T-cell (primary cell): ENCODE data around the gene VPS13D. TPM values are rescaled to one million over a fixed set of nuclear protein-coding genes. Genes with fewer than 3 reads are reported as not detected.

ENCODE experiments used
- ATAC-seq, 4 experiments: fragments of 200-7000 bp in 3 of 4; fragments of 150-1000 bp in 1 of 4; cut with Tn5 transposase; replicated peaks in 1 of 4; 1 replicate in 3 of 4; 2 replicates in 1 of 4; pipeline ENCODE4 v1.10.0; 2021; ENCODE audit warnings: moderate library complexity in 3 of 4, mild to moderate bottlenecking in 2 of 4, moderate number of reproducible peaks in 1 of 4
- CTCF ChIA-PET, 2 donors: fragments of 300-600 bp; sonication (Branson Sonifier 250); formaldehyde crosslinking; loops; one replicate each; lab custom pipeline; 2022; ENCODE audit warnings: antibody characterized with exemption in 2 of 2; lab: Charles Lee
- POLR2A ChIA-PET, 2 donors: fragments of 300-600 bp; sonication (Branson Sonifier 250); formaldehyde crosslinking; loops; one replicate each; lab custom pipeline; 2022; ENCODE audit warnings: antibody characterized with exemption in 2 of 2; lab: Charles Lee
- DNase-seq, 35 experiments: peaks; one replicate each; pipeline versions ENCODE4 v3.0.0 to v3.0.0-alpha.2; 2013 to 2023
- H3K27ac ChIP-seq: one replicate; pipeline ENCODE4 v1.5.1; 2013; ENCODE audit warnings: low read length
- H3K27me3 ChIP-seq, 2 experiments: replicated peaks in 1 of 2; 1 replicate in 1 of 2; 2 replicates in 1 of 2; pipeline versions ENCODE4 v1.6.1 to v1.7.0; 2013; ENCODE audit warnings: low read length in 1 of 2, mixed read lengths in 1 of 2; ENCODE audit not compliant: control insufficient read depth in 2 of 2, insufficient read depth in 2 of 2; ENCODE audit errors: extremely low read depth in 1 of 2
- H3K36me3 ChIP-seq, 2 donors: 1 replicate in 1 of 2; 2 replicates in 1 of 2; pipeline versions ENCODE4 v1.6.1 to v1.7.0; 2013; ENCODE audit warnings: low read length in 1 of 2; ENCODE audit not compliant: control insufficient read depth in 2 of 2, insufficient read depth in 1 of 2; ENCODE audit errors: extremely low read depth in 1 of 2
- H3K4me1 ChIP-seq, 2 experiments: 1 replicate in 1 of 2; 2 replicates in 1 of 2; pipeline versions ENCODE4 v1.6.1 to v1.7.0; 2013; ENCODE audit warnings: low read length in 2 of 2, mixed read lengths in 1 of 2; ENCODE audit not compliant: insufficient read depth in 2 of 2, control insufficient read depth in 1 of 2; ENCODE audit errors: extremely low read depth in 1 of 2
- H3K4me3 ChIP-seq, 2 donors: 1 replicate in 1 of 2; 2 replicates in 1 of 2; pipeline versions ENCODE4 v1.5.1 to v1.7.0; 2013; ENCODE audit warnings: mild to moderate bottlenecking in 2 of 2, low read length in 1 of 2, moderate library complexity in 1 of 2; ENCODE audit not compliant: control insufficient read depth in 1 of 2; ENCODE audit errors: extremely low read depth in 1 of 2
- H3K9me3 ChIP-seq: 2 replicates; pipeline ENCODE4 v1.7.0; 2013
- H3K27ac Mint-ChIP-seq, 2 donors: one replicate each; pipeline ENCODE4 v1.8.0; 2020 to 2021; ENCODE audit warnings: mild to moderate bottlenecking in 2 of 2, mixed read lengths in 2 of 2
- H3K27me3 Mint-ChIP-seq, 2 donors: one replicate each; pipeline ENCODE4 v1.8.0; 2021 to 2022; ENCODE audit warnings: mixed read lengths in 2 of 2
- H3K36me3 Mint-ChIP-seq: one replicate; pipeline ENCODE4 v1.8.0; 2021; ENCODE audit warnings: mixed read lengths
- H3K4me1 Mint-ChIP-seq, 3 donors: one replicate each; pipeline ENCODE4 v1.8.0; 2020 to 2022; ENCODE audit warnings: mixed read lengths in 3 of 3, mild to moderate bottlenecking in 1 of 3
- H3K4me3 Mint-ChIP-seq, 3 donors: one replicate each; pipeline ENCODE4 v1.8.0; 2020 to 2022; ENCODE audit warnings: mild to moderate bottlenecking in 3 of 3, mixed read lengths in 3 of 3, moderate library complexity in 3 of 3
- H3K9me3 Mint-ChIP-seq, 3 donors: one replicate each; pipeline ENCODE4 v1.8.0; 2020 to 2022; ENCODE audit warnings: mixed read lengths in 3 of 3
- whole genome bisulfite sequencing: methylation state at CpG from one replicate; pipeline ENCODE4 v1.1.5; 2013; ENCODE audit warnings: missing lambda C conversion rate; ENCODE audit not compliant: insufficient coverage; 5-methylcytosine and 5-hydroxymethylcytosine counted together
- total RNA-seq, 35 experiments: library from RNA in 6 of 35; stranded (reverse) in 6 of 35; fragments of 120-200 nt in 1 of 35; gene quantifications; one replicate each; pipeline versions ENCODE4 v1.2.1 to v1.2.4 and lab custom pipeline; 2013 to 2026

Gene VPS13D
- total RNA-seq, 5 donors from 2014 or later (not counting 1 experiment from before 2014, with no cell fraction given): 73.5 to 85.9 (median 75.8) TPM

DNA sequence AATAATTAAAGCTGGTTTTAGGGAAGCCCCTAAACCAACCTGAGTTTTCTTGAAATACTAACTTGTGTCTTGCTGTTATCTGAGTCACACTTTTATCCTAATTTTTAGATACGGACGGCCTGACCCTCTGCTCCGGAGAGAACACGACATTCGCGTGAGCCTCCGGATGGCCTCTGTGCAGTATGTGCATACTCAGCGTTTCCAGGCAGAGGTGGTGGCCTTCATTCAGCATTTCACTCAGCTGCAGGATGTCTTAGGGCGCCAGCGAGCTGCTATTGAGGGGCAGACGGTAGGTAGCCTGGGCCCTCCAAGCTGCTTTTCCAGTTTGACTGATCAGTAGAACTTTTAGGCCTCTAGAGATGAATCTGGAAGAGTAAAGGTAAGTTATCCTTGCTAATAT lies 63.6 kb downstream of the VPS13D start:
- CTCF ChIA-PET: interaction anchor here in 1 of 2 donors (0.5 to 0.6 kb wide), 2 partner anchors 345 to 353 kb away, joined by 4 to 5 read pairs; no protein-coding TSS in a partner anchor
- peaks cover 0 to 8% (median 8%) of the 10 kb centered on the region in 3 donors for H3K4me1 Mint-ChIP-seq

GRCh38 chr1:12294076-12294475 lies 64.2 kb downstream of the VPS13D start:
- no peaks in the 10 kb centered on the region for H3K27me3 ChIP-seq
- peaks cover 52% of the 10 kb centered on the region for H3K36me3 Mint-ChIP-seq
- CTCF ChIA-PET: interaction anchor here (0.5 to 0.6 kb wide), 2 partner anchors 278 to 353 kb away, joined by 3 to 4 read pairs; no protein-coding TSS in a partner anchor
- no peak overlapping the region for H3K4me3 ChIP-seq
- ATAC-seq: no peak
- H3K4me3 Mint-ChIP-seq: no peak overlapping the region
- no peaks in the 10 kb centered on the region for H3K4me1 ChIP-seq
- H3K4me1 Mint-ChIP-seq: peaks cover 0 to 8% (median 8%) of the 10 kb centered on the region in 3 donors
- H3K9me3 Mint-ChIP-seq: no peaks in the 10 kb centered on the region
- DNase-seq: no peak
- H3K27ac ChIP-seq: no peak overlapping the region
- no peaks in the 10 kb centered on the region for H3K9me3 ChIP-seq
- no peak overlapping the region for H3K27ac Mint-ChIP-seq
- H3K36me3 ChIP-seq: peaks cover 5 to 54% of the 10 kb centered on the region in 2 donors
- POLR2A ChIA-PET: no interaction called here
- no CpG with 5 or more reads among the region's 3 CpGs for WGBS
- H3K27me3 Mint-ChIP-seq: no peaks in the 10 kb centered on the region

More for the DNA sequence above, 63.6 kb downstream of the VPS13D start:
- Histone ChIP-seq H3K36me3 (peaks cover 5 to 58% of the 10 kb centered on the region in 2 donors), H3K27ac (no peak overlapping the region), H3K4me1 (no peaks in the 10 kb centered on the region), H3K4me3 (no peak overlapping the region), H3K27me3 (no peaks in the 10 kb centered on the region), H3K9me3 (no peaks in the 10 kb centered on the region)
- ATAC-seq (no peak), DNase-seq (no peak)
- Mint-ChIP-seq H3K36me3 (peaks cover 46% of the 10 kb centered on the region), H3K27ac (no peak overlapping the region), H3K4me3 (no peak overlapping the region), H3K27me3 (no peaks in the 10 kb centered on the region), H3K9me3 (no peaks in the 10 kb centered on the region)
- WGBS: 97% methylated on average over 11 of the region's 11 CpGs
- POLR2A ChIA-PET: no interaction called here

DNA sequence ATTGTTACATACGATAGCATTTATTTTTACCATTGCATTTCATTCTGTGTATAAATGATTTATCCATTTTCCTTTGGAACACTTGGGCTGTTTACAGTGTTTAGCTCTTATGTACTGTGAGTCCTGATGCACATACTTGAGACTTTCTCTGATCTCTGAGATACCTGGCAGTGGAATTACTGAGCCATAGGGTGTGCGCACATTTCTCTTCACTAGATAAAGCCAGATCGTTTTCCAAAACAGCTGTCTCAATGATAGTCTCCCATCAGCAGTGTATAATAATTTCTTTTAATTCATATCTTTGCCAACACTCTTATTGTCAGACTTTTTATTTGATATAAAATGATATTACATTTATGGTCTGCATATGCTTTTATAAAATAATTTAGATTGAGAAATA lies 66.2 kb downstream of the VPS13D start:
- Histone ChIP-seq H3K36me3 (peaks cover 0 to 63% of the 10 kb centered on the region in 2 donors), H3K27me3 (no peaks in the 10 kb centered on the region), H3K4me1 (no peaks in the 10 kb centered on the region), H3K4me3 (no peak overlapping the region), H3K27ac (no peak overlapping the region), H3K9me3 (no peaks in the 10 kb centered on the region)
- H3K27ac Mint-ChIP-seq: no peak overlapping the region
- DNase-seq: no peak
- POLR2A ChIA-PET: no interaction called here
- H3K4me1 Mint-ChIP-seq: peaks cover 0 to 8% (median 8%) of the 10 kb centered on the region in 3 donors
- H3K36me3 Mint-ChIP-seq: peaks cover 61% of the 10 kb centered on the region
- no CpG with 5 or more reads among the region's 3 CpGs for WGBS
- no peaks in the 10 kb centered on the region for H3K27me3 Mint-ChIP-seq
- H3K9me3 Mint-ChIP-seq: no peaks in the 10 kb centered on the region
- no peak overlapping the region for H3K4me3 Mint-ChIP-seq
- CTCF ChIA-PET: no interaction called here
- no peak for ATAC-seq

DNA sequence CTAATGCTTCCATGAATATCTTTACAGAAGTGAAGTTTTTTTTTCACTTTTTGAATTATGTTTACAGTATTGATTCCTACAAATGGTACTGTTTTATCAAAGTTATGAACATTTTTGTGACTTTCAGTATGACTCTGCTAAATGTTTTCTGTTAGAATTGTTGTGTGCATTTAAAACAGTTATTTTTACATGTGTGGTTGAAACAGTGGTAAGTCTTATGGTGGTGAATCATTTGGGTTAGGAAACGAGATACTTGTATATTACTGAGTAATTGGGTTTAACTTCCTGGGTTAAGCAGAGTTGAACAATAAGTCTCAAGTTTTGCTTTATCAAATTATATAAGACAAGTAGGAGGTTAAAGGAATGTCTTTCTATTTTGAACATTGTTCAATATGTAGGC lies 66.8 kb downstream of the VPS13D start:
- no peak for ATAC-seq
- WGBS: 0% methylated on average over 1 of the region's 1 CpG

GRCh38 chr1:12300706-12301105 lies 70.9 kb downstream of the VPS13D start:
- CTCF ChIA-PET: interaction anchor here in 1 of 2 donors (0.7 kb wide), 1 partner anchor 128 kb away, joined by 5 read pairs; no protein-coding TSS in a partner anchor
- peaks cover 0 to 16% (median 11%) of the 10 kb centered on the region in 3 donors for H3K4me1 Mint-ChIP-seq

More for the DNA sequence above, 66.8 kb downstream of the VPS13D start:
- Histone ChIP-seq H3K27ac (no peak overlapping the region), H3K4me3 (no peak overlapping the region), H3K36me3 (peaks cover 5 to 63% of the 10 kb centered on the region in 2 donors), H3K4me1 (no peaks in the 10 kb centered on the region), H3K9me3 (no peaks in the 10 kb centered on the region), H3K27me3 (no peaks in the 10 kb centered on the region)
- no peak for DNase-seq
- CTCF ChIA-PET: no interaction called here
- H3K27ac Mint-ChIP-seq: peak overlapping the region in 1 of 2 donors; percentile 45
- H3K4me1 Mint-ChIP-seq: peaks cover 0 to 9% (median 8%) of the 10 kb centered on the region in 3 donors
- peaks cover 58% of the 10 kb centered on the region for H3K36me3 Mint-ChIP-seq
- no peak overlapping the region for H3K4me3 Mint-ChIP-seq
- H3K9me3 Mint-ChIP-seq: no peaks in the 10 kb centered on the region
- H3K27me3 Mint-ChIP-seq: no peaks in the 10 kb centered on the region
- POLR2A ChIA-PET: interaction anchor here in 1 of 2 donors (0.5 kb wide), 1 partner anchor 69 kb away, joined by 3 read pairs; no protein-coding TSS in a partner anchor

DNA sequence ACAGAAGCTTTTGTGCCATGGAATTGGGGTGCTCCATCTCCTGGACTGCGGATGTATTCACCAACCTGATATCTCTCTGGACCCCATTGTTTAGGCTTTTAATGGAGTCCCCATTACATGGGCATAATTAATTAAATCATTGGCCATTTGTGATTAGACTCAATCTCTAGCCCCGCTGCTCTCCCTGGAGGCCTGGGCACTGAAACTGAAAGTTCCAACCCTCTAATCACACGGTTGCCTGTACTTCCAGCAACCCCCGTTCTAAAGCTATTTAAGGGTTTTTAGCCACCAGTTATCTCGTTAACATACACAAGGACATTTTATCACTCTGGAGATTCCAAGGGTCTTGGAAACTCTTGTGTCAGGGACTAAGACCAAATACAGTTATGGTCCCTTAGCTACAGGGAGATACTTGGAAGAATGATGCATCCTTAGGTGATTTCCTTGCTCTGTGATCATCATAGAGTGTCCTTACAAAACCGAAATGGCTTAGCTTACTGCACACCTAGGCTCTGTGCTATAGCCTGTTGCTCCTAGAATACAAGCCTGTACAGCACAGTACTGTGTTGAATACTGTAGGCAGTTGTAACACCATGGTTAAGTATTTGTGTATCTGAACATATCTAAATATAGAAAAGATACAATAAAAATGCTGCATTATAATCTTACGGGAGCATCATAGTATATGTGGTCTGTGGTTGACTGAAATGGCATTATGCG lies 71.8 kb downstream of the VPS13D start:
- Histone ChIP-seq H3K36me3 (peaks cover 12 to 70% of the 10 kb centered on the region in 2 donors), H3K27ac (no peak overlapping the region), H3K4me1 (no peaks in the 10 kb centered on the region), H3K27me3 (no peaks in the 10 kb centered on the region), H3K4me3 (no peak overlapping the region), H3K9me3 (no peaks in the 10 kb centered on the region)
- Mint-ChIP-seq H3K27ac (peak overlapping the region in 1 of 2 donors; percentile 44), H3K4me1 (peaks cover 0 to 10% (median 8%) of the 10 kb centered on the region in 3 donors), H3K4me3 (no peak overlapping the region), H3K36me3 (peaks cover 73% of the 10 kb centered on the region), H3K9me3 (no peaks in the 10 kb centered on the region), H3K27me3 (no peaks in the 10 kb centered on the region)
- DNase-seq (no peak), ATAC-seq (no peak)
- ChIA-PET POLR2A (no interaction called here), CTCF (no interaction called here)
- WGBS: 100% methylated on average over 4 of the region's 8 CpGs

More at GRCh38 chr1:12300706-12301105, 70.9 kb downstream of the VPS13D start:
- Mint-ChIP-seq H3K27ac (no peak overlapping the region), H3K4me3 (no peak overlapping the region), H3K9me3 (no peaks in the 10 kb centered on the region), H3K27me3 (no peaks in the 10 kb centered on the region), H3K36me3 (peaks cover 73% of the 10 kb centered on the region)
- ATAC-seq: no peak
- POLR2A ChIA-PET: interaction anchor here in 1 of 2 donors (0.6 kb wide), 1 partner anchor 272 kb away, joined by 3 read pairs; no protein-coding TSS in a partner anchor
- Histone ChIP-seq H3K4me3 (no peak overlapping the region), H3K9me3 (no peaks in the 10 kb centered on the region), H3K27me3 (no peaks in the 10 kb centered on the region), H3K27ac (no peak overlapping the region), H3K36me3 (peaks cover 8 to 69% of the 10 kb centered on the region in 2 donors), H3K4me1 (no peaks in the 10 kb centered on the region)
- WGBS: no CpG with 5 or more reads among the region's 4 CpGs
- DNase-seq: no peak
